Measurements from ENCODE around the gene MED9. TPM values are rescaled to one million over a fixed set of nuclear protein-coding genes. Genes with fewer than 3 reads are reported as not detected.
"Not testable (repeated sequence)": the region's sequence is repeated elsewhere in the genome, so short reads cannot be mapped to it uniquely, and the experiment has no call there.

Gene MED9
- total and polyA plus RNA-seq, 2 donors, result 9.5 to 17.5 TPM

- WGBS, result 53% methylated on average over 12 of the region's 12 CpGs
- no peaks in the 10 kb centered on the region for H3K36me3 ChIP-seq (ENCODE audit: insufficient read depth)
- H3K4me1 ChIP-seq (ENCODE audit: insufficient read depth), result no peaks in the 10 kb centered on the region
- DNase-seq (ENCODE audit: extremely low spot score), result no peak
- no peak overlapping the region for H3K4me3 ChIP-seq (ENCODE audit: low read depth, low read length)
- H3K27ac ChIP-seq (ENCODE audit: low read depth), result peak overlapping the region; percentile 35
Measured at GRCh38 chr17:17445925-17446665, 30.7 kb upstream of the MED9 start.

DNA sequence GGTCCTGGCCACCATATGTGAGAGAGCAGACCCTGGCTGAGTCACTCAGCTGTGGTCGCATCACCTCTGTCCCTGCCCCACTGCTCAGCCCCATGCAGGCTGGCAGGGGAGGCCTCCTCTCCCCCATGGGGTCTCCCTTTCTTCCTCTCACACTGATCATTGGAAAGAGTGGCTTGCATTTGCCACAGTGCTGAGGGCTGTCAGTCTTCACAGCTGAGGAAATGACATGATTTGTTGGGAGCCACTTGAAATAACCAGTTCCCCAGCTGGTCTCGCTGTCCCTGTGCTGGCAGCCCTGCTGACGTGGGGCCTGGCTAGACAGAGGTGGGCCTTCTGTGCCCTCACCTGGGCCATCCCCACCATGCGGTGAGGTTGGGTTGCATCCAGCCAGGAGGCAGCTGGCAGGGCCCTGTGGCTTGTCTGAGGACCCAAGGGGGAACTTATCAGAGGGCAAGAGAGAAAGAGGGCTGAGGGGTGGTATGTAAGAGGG lies 30.1 kb upstream of the MED9 start:
- H3K27ac ChIP-seq (ENCODE audit: low read depth), result peak overlapping the region; percentile 35
- H3K4me3 ChIP-seq (ENCODE audit: low read depth, low read length), result no peak overlapping the region
- DNase-seq (ENCODE audit: extremely low spot score), result no peak
- no peaks in the 10 kb centered on the region for H3K36me3 ChIP-seq (ENCODE audit: insufficient read depth)
- no peaks in the 10 kb centered on the region for H3K4me1 ChIP-seq (ENCODE audit: insufficient read depth)
- 82% methylated on average over 4 of the region's 4 CpGs for WGBS

DNA sequence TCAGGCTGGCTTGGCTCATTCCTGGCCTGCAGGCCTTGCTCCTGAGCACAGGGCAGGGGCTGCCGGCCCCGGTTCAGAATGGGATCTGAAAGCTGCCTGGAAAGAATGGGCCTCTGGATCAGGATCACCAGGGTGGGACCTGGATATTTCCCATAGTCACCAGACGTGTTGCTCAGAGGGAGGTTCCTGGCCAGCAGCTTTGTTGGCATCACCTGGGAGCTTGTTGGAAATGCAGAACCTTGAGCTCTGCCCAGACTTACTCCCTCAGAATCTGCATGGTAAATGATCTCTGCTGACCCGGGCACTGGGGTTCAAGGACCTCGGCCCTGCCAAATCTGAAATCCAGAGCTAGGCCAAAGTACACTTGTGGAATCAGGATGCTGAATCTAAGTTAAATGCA lies 29.5 kb upstream of the MED9 start:
- Histone ChIP-seq H3K4me1 (ENCODE audit: insufficient read depth) (no peaks in the 10 kb centered on the region), H3K27ac (ENCODE audit: low read depth) (no peak overlapping the region), H3K4me3 (ENCODE audit: low read depth, low read length) (no peak overlapping the region), H3K36me3 (ENCODE audit: insufficient read depth) (no peaks in the 10 kb centered on the region)
- DNase-seq (ENCODE audit: extremely low spot score), result no peak
- 89% methylated on average over 5 of the region's 5 CpGs for WGBS

- Histone ChIP-seq H3K36me3 (ENCODE audit: insufficient read depth) (no peaks in the 10 kb centered on the region), H3K27ac (ENCODE audit: low read depth) (peak overlapping the region; percentile 35), H3K4me3 (ENCODE audit: low read depth, low read length) (no peak overlapping the region), H3K4me1 (ENCODE audit: insufficient read depth) (no peaks in the 10 kb centered on the region)
- no peak for DNase-seq (ENCODE audit: extremely low spot score)
- WGBS, result 45% methylated on average over 5 of the region's 5 CpGs
Measured at GRCh38 chr17:17448076-17448475, 28.7 kb upstream of the MED9 start.

DNA sequence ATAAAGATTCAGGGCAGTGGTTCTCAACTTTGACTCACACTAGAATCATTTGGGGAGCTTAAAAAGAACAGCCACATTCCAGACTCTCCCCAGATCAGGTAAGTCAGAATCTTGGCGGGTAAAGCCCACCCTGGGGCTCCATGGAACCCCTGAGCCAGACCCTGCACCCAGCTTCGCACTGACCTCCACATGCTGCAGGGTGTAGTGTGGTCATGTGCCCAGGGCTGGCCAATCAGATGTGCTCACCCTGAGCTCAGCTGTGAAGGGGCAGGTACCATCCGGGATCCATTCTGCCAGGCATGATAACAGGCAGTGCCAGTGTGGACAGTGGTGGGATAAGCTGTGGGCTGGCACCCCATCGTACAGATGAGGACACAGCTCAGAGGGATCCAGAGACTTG lies 28.1 kb upstream of the MED9 start:
- no peaks in the 10 kb centered on the region for H3K36me3 ChIP-seq (ENCODE audit: insufficient read depth)
- no peak overlapping the region for H3K4me3 ChIP-seq (ENCODE audit: low read depth, low read length)
- no peak overlapping the region for H3K27ac ChIP-seq (ENCODE audit: low read depth)
- 88% methylated on average over 4 of the region's 4 CpGs for WGBS
- H3K4me1 ChIP-seq (ENCODE audit: insufficient read depth), result no peaks in the 10 kb centered on the region
- DNase-seq (ENCODE audit: extremely low spot score), result no peak

- H3K4me3 ChIP-seq (ENCODE audit: low read depth, low read length), result no peak overlapping the region
- no peak overlapping the region for H3K27ac ChIP-seq (ENCODE audit: low read depth)
- 82% methylated on average over 9 of the region's 9 CpGs for WGBS
- no peaks in the 10 kb centered on the region for H3K36me3 ChIP-seq (ENCODE audit: insufficient read depth)
- H3K4me1 ChIP-seq (ENCODE audit: insufficient read depth), result no peaks in the 10 kb centered on the region
- DNase-seq (ENCODE audit: extremely low spot score), result no peak
Measured at GRCh38 chr17:17453088-17453487, 23.7 kb upstream of the MED9 start.

- WGBS, result 86% methylated on average over 1 of the region's 1 CpG
- Histone ChIP-seq H3K4me3 (ENCODE audit: low read depth, low read length) (no peak overlapping the region), H3K27ac (ENCODE audit: low read depth) (no peak overlapping the region), H3K4me1 (ENCODE audit: insufficient read depth) (no peaks in the 10 kb centered on the region), H3K36me3 (ENCODE audit: insufficient read depth) (no peaks in the 10 kb centered on the region)
- DNase-seq (ENCODE audit: extremely low spot score), result no peak
Measured at GRCh38 chr17:17454276-17454675, 22.5 kb upstream of the MED9 start.

- H3K4me1 ChIP-seq (ENCODE audit: insufficient read depth); DNase-seq (ENCODE audit: extremely low spot score); H3K4me3 ChIP-seq (ENCODE audit: low read depth, low read length); H3K36me3 ChIP-seq (ENCODE audit: insufficient read depth); H3K27ac ChIP-seq (ENCODE audit: low read depth): not testable (repeated sequence)
- WGBS, result 69% methylated on average over 1 of the region's 1 CpG
Measured at GRCh38 chr17:17454700-17455099, 22.1 kb upstream of the MED9 start.

GRCh38 chr17:17455173-17455572 lies 21.6 kb upstream of the MED9 start:
- Histone ChIP-seq H3K27ac (ENCODE audit: low read depth) (no peak overlapping the region), H3K4me3 (ENCODE audit: low read depth, low read length) (no peak overlapping the region), H3K4me1 (ENCODE audit: insufficient read depth) (no peaks in the 10 kb centered on the region), H3K36me3 (ENCODE audit: insufficient read depth) (no peaks in the 10 kb centered on the region)
- no peak for DNase-seq (ENCODE audit: extremely low spot score)
- WGBS, result 80% methylated on average over 4 of the region's 4 CpGs

- H3K27ac ChIP-seq (ENCODE audit: low read depth), result no peak overlapping the region
- H3K4me3 ChIP-seq (ENCODE audit: low read depth, low read length), result no peak overlapping the region
- WGBS, result 82% methylated on average over 19 of the region's 19 CpGs
Measured at GRCh38 chr17:17456251-17456650, 20.5 kb upstream of the MED9 start.

DNA sequence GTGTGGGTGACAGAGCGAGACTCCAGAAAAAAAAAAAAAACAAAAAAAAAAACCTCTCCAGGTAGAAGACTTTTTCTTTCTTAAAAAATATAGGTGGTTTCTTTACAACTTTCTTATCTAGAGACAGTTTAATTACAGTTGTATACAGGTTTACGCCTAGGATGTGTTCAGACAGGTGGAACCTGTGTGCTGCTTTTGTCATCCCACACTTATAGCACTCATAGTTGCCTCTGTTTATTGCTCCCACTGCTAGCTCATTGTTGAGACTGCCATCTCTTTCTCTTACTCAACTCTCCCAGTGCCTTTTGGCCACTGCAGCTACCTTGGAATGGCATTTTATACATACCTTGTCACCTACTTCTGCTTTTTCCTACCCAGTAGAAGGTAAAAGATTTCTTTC lies 19.1 kb upstream of the MED9 start:
- Histone ChIP-seq H3K4me1 (ENCODE audit: insufficient read depth) (no peaks in the 10 kb centered on the region), H3K36me3 (ENCODE audit: insufficient read depth) (no peaks in the 10 kb centered on the region), H3K27ac (ENCODE audit: low read depth) (no peak overlapping the region), H3K4me3 (ENCODE audit: low read depth, low read length) (no peak overlapping the region)
- DNase-seq (ENCODE audit: extremely low spot score), result no peak
- 88% methylated on average over 2 of the region's 2 CpGs for WGBS

More at GRCh38 chr17:17456251-17456650, 20.5 kb upstream of the MED9 start:
- DNase-seq (ENCODE audit: extremely low spot score), result no peak
- Histone ChIP-seq H3K36me3 (ENCODE audit: insufficient read depth) (no peaks in the 10 kb centered on the region), H3K4me1 (ENCODE audit: insufficient read depth) (no peaks in the 10 kb centered on the region)

DNA sequence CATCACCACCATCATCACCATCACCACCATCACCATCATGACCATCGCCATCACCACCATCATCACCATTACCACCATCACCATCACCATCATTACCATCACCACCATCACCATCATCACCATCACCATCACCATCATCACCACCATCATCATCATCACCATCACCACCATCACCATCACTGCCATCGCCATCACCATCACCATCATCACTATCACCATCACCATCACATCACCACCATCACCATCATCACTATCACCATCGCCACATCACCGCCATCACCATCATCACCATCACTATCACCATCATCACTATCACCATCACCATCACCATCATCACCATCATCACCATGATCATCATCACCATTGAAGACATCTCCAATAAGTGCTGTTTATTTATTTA lies 16.8 kb upstream of the MED9 start:
- no peak for DNase-seq (ENCODE audit: extremely low spot score)
- Histone ChIP-seq H3K4me1 (ENCODE audit: insufficient read depth) (no peaks in the 10 kb centered on the region), H3K27ac (ENCODE audit: low read depth) (no peak overlapping the region), H3K4me3 (ENCODE audit: low read depth, low read length) (no peak overlapping the region), H3K36me3 (ENCODE audit: insufficient read depth) (no peaks in the 10 kb centered on the region)
- WGBS, result 98% methylated on average over 4 of the region's 4 CpGs

- Histone ChIP-seq H3K4me1 (ENCODE audit: insufficient read depth) (no peaks in the 10 kb centered on the region), H3K27ac (ENCODE audit: low read depth) (no peak overlapping the region), H3K36me3 (ENCODE audit: insufficient read depth) (no peaks in the 10 kb centered on the region), H3K4me3 (ENCODE audit: low read depth, low read length) (no peak overlapping the region)
- no peak for DNase-seq (ENCODE audit: extremely low spot score)
- 64% methylated on average over 15 of the region's 15 CpGs for WGBS
Measured at GRCh38 chr17:17462048-17462824, 14.6 kb upstream of the MED9 start.

DNA sequence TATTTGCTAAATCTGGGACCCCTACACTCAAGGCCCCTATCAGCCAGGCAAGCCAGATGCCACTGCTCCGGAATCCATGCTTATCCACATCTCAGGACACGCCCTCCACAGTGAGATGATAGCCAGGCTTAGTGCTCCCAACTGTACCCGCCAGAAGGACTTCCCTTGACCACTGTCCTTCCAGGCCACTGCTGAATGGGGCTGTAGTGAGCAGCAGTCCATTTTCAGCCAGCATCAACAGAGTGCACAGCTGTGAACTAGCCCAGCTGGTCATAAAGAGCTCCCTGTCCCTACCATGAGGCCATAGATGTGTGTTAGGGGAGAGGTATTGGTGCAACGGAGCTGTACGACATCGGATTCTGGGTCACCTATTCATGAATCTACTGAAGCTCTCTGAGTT lies 13.0 kb upstream of the MED9 start:
- no peaks in the 10 kb centered on the region for H3K4me1 ChIP-seq (ENCODE audit: insufficient read depth)
- no peak overlapping the region for H3K27ac ChIP-seq (ENCODE audit: low read depth)
- no peak overlapping the region for H3K4me3 ChIP-seq (ENCODE audit: low read depth, low read length)
- no peaks in the 10 kb centered on the region for H3K36me3 ChIP-seq (ENCODE audit: insufficient read depth)
- no peak for DNase-seq (ENCODE audit: extremely low spot score)
- WGBS, result 81% methylated on average over 6 of the region's 6 CpGs

Data from urinary bladder (tissue), 4 donors.